Measurements from ENCODE around the gene NABP2.

- TF ChIP-seq CTCF (IDR thresholded peaks at IDR 0.05 in 8 of 11, conservative IDR thresholded peaks at IDR 0.05 in 3 of 11) (no peak), POLR2AphosphoS5 (IDR thresholded peaks at IDR 0.05) (peak in 1 of 3 donors; percentile 43)
Observed at GRCh38 chr12:56247923-56248322, 23.8 kb downstream of the NABP2 start.
